MM.1S (cell line): ENCODE data around the gene ADIPOR2.

Experiments used
- DNase-seq: peaks from one replicate; pipeline ENCODE4 v3.0.0-alpha.2; 2015
- H2AFZ ChIP-seq: fragments of 300-600 bp; sonication (generic); 2 replicates; pipeline ENCODE4 v1.6.0; 2016; ENCODE audit warnings: antibody characterized with exemption, low read length
- H3F3A ChIP-seq: fragments of 300-600 bp; sonication (generic); 2 replicates; pipeline ENCODE4 v1.6.1; 2016; ENCODE audit warnings: mild to moderate bottlenecking, antibody characterized with exemption, low read length, moderate library complexity, mixed read lengths; ENCODE audit not compliant: insufficient read depth
- H3K27ac ChIP-seq: fragments of 300-600 bp; sonication (generic); 2 replicates; pipeline ENCODE4 v1.5.1; 2016; ENCODE audit warnings: mild to moderate bottlenecking, low read length
- H3K27me3 ChIP-seq: fragments of 300-600 bp; sonication (generic); replicated peaks from 2 replicates; pipeline ENCODE4 v1.6.0; 2016; ENCODE audit warnings: low read length; ENCODE audit not compliant: insufficient read depth
- H3K36me3 ChIP-seq: fragments of 300-600 bp; sonication (generic); replicated peaks from 2 replicates; pipeline ENCODE4 v1.6.1; 2016; ENCODE audit warnings: mild to moderate bottlenecking, low read length, mixed read lengths; ENCODE audit not compliant: insufficient read depth
- H3K4me1 ChIP-seq: fragments of 300-600 bp; sonication (generic); 2 replicates; pipeline ENCODE4 v1.6.1; 2016; ENCODE audit warnings: low read length, mixed read lengths
- H3K4me2 ChIP-seq: fragments of 300-600 bp; sonication (generic); 2 replicates; pipeline ENCODE4 v1.6.0; 2016; ENCODE audit warnings: low read depth, low read length
- H3K4me3 ChIP-seq: fragments of 300-600 bp; sonication (generic); 2 replicates; pipeline ENCODE4 v1.5.1; 2016; ENCODE audit warnings: low read length, mixed read lengths
- H3K79me2 ChIP-seq: fragments of 300-600 bp; sonication (generic); 2 replicates; pipeline ENCODE4 v1.6.1; 2016; ENCODE audit warnings: mixed run types, low read length, mixed read lengths
- H3K9ac ChIP-seq: fragments of 300-600 bp; sonication (generic); 2 replicates; pipeline ENCODE4 v1.6.1; 2016; ENCODE audit warnings: low read length, mixed read lengths
- H3K9me2 ChIP-seq: fragments of 300-600 bp; sonication (generic); replicated peaks from 2 replicates; pipeline ENCODE4 v1.6.1; 2016; ENCODE audit warnings: mild to moderate bottlenecking, low read length, mixed read lengths; ENCODE audit not compliant: insufficient read depth
- H3K9me3 ChIP-seq: fragments of 300-600 bp; sonication (generic); replicated peaks from 2 replicates; pipeline ENCODE4 v1.6.1; 2016; ENCODE audit warnings: mild to moderate bottlenecking, low read length, mixed read lengths; ENCODE audit not compliant: insufficient read depth
- H4K20me1 ChIP-seq: fragments of 300-600 bp; sonication (generic); 2 replicates; pipeline ENCODE4 v1.6.1; 2016; ENCODE audit warnings: mild to moderate bottlenecking, low read length, moderate library complexity, mixed read lengths; ENCODE audit not compliant: insufficient read depth
- EZH2 ChIP-seq: fragments of 300-600 bp; sonication (generic); optimal IDR thresholded peaks from 2 replicates; pipeline ENCODE3; 2017; ENCODE audit warnings: low read depth, mild to moderate bottlenecking, antibody characterized with exemption, low read length, mixed read lengths
- EZH2phosphoT487 ChIP-seq: fragments of 300-600 bp; sonication (generic); IDR thresholded peaks from 2 replicates; pipeline ENCODE4 v1.6.1; 2018; ENCODE audit warnings: antibody characterized with exemption, low read length
- TF ChIP-seq, protein P1 (sequence below): fragments of 300-600 bp; sonication (generic); IDR thresholded peaks from 2 replicates; pipeline ENCODE4 v1.5.1; 2016; ENCODE audit warnings: antibody characterized with exemption, low read length, mixed read lengths

The ADIPOR2 gene

DNA sequence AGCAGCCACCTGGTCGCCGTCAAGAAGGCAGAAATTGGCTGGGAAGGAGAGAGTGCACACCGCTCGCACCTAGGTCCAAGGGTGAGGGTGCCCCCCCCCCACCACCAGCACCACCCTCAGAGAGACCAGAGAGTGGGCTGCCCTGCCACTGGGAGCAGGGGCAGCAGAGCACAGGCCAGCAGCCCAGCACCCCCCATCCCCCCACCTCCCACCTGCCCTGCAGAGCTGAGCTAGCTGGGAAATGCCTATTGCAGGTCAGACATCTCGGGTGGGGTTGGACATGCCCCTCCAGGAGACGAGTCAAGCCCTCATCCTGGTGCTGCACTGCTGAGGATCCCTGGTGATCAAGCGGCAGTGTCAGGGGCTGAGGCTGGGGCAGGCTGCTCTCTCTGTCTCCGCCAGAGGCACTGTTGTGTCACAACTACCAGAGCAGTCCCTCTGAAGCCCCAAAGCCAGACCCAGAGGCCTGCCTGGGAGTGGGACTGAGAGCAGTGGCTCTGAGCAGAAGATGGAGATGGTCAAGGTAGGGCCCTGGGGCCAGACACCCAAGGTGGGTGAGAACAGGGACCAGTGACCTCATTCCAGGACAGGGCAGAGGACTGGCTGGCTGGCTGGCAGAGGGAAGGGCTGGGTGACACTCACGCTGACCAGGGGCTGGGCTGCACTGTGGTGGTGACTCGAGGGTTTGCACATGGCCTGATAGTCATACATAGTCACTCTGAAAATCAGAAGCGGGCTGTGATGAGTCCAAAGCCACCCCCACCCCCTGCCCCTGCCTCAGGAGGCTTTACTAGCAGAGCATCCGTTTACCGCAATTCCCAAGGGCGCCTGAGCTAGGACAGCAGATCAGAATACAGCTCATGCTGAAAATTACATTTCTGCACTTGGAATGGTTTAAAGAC lies 109.8 kb downstream of the ADIPOR2 start:
- H3K4me1 ChIP-seq: peaks cover 5% of the 10 kb centered on the region
- no peaks in the 10 kb centered on the region for H3F3A ChIP-seq
- no peak overlapping the region for H3K27ac ChIP-seq
- DNase-seq: no peak
- TF ChIP-seq EZH2phosphoT487: no peak
- TF ChIP-seq, protein P1, sequence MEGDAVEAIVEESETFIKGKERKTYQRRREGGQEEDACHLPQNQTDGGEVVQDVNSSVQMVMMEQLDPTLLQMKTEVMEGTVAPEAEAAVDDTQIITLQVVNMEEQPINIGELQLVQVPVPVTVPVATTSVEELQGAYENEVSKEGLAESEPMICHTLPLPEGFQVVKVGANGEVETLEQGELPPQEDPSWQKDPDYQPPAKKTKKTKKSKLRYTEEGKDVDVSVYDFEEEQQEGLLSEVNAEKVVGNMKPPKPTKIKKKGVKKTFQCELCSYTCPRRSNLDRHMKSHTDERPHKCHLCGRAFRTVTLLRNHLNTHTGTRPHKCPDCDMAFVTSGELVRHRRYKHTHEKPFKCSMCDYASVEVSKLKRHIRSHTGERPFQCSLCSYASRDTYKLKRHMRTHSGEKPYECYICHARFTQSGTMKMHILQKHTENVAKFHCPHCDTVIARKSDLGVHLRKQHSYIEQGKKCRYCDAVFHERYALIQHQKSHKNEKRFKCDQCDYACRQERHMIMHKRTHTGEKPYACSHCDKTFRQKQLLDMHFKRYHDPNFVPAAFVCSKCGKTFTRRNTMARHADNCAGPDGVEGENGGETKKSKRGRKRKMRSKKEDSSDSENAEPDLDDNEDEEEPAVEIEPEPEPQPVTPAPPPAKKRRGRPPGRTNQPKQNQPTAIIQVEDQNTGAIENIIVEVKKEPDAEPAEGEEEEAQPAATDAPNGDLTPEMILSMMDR: peak; percentile 21; the same call in 1 of the 2 replicates
- H3K4me3 ChIP-seq: no peak overlapping the region
- no peak overlapping the region for H3K4me2 ChIP-seq
- H4K20me1 ChIP-seq: no peaks in the 10 kb centered on the region
- no peaks in the 10 kb centered on the region for H3K9me2 ChIP-seq
- H3K9ac ChIP-seq: no peak overlapping the region
- peaks cover 4% of the 10 kb centered on the region; the same call in 1 of the 2 replicates for H3K27me3 ChIP-seq
- H3K36me3 ChIP-seq: no peaks in the 10 kb centered on the region
- H3K79me2 ChIP-seq: no peaks in the 10 kb centered on the region
- H3K9me3 ChIP-seq: no peaks in the 10 kb centered on the region
- H2AFZ ChIP-seq: no peak overlapping the region

DNA sequence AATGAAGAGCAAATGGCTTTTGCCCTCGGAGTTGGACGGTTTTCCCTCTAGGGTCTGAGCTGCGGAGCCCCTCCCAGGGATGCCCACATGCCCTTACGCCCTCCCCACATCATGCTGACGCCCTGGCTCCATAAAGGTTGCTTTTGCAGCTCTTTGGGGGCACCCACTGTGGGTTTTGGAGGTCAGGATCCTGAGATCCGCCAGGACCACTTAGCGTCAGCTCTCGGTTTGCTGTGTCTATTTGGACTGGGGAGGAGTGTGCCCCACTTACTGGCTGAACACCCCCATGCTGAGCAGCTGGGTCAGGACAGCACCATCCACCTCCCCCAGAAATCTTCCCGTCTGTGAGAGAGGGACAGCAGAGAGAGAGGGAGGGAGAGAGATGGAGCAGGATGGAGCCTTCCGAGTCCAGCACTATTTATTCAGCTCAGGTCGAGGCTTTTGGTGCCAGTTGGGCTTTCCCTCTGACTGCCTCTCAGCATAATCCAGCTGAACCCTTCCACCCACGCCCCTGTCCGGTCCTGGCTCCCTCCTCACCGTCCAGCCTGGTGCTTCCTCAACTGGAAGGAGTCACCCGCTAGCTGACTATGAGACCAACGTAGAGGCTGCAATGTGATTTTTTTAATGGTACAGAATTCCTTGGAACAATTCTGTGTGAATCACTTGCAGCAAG lies 110.6 kb downstream of the ADIPOR2 start:
- DNase-seq: no peak
- Histone ChIP-seq H3K4me3 (no peak overlapping the region), H3F3A (no peaks in the 10 kb centered on the region), H3K36me3 (no peaks in the 10 kb centered on the region), H3K9ac (no peak overlapping the region), H2AFZ (no peak overlapping the region), H3K79me2 (no peaks in the 10 kb centered on the region), H3K4me1 (peaks cover 5% of the 10 kb centered on the region), H3K4me2 (no peak overlapping the region), H3K9me3 (no peaks in the 10 kb centered on the region), H3K27me3 (peaks cover 4% of the 10 kb centered on the region; the same call in 1 of the 2 replicates), H3K27ac (no peak overlapping the region), H4K20me1 (no peaks in the 10 kb centered on the region), H3K9me2 (no peaks in the 10 kb centered on the region)
- TF ChIP-seq, protein P1: no peak
- TF ChIP-seq EZH2phosphoT487 (no peak), EZH2 (no peak)

DNA sequence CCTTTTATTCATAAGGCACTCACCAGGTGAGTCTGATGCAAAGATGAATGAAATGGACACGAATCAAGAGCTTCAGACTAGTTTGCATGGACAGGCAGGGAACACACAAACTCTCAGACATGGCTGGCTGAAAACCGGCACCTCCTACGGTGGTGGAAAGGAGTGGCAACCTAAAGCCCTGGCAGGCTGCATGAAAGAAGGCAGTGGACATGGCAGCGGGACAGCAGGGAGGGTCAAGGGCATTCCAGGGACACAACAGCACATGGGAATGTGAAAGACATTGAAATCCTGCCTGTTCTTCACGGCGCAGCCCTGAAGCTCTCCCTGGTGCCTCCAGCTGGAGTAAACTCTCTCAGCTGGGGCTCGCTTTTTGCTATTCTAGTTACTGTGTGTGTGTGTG lies 112.9 kb downstream of the ADIPOR2 start:
- no peaks in the 10 kb centered on the region for H4K20me1 ChIP-seq
- peaks cover 5% of the 10 kb centered on the region for H3K4me1 ChIP-seq
- no peaks in the 10 kb centered on the region for H3K27me3 ChIP-seq
- H3K9ac ChIP-seq: no peak overlapping the region
- no peaks in the 10 kb centered on the region for H3K36me3 ChIP-seq
- H3K4me3 ChIP-seq: no peak overlapping the region
- no peaks in the 10 kb centered on the region for H3F3A ChIP-seq
- no peaks in the 10 kb centered on the region for H3K9me2 ChIP-seq
- H3K9me3 ChIP-seq: no peaks in the 10 kb centered on the region
- DNase-seq: no peak
- no peaks in the 10 kb centered on the region for H3K79me2 ChIP-seq
- no peak overlapping the region for H3K4me2 ChIP-seq
- TF ChIP-seq EZH2phosphoT487: no peak
- no peak overlapping the region for H3K27ac ChIP-seq
- H2AFZ ChIP-seq: 0 out of 2 replicates have a peak overlapping the region, but pooled peaks have one; percentile 17
